AG09309 (cell line): ENCODE measurements around the gene MPPED2.

Experiments used
- DNase-seq: peaks from one replicate; pipeline ENCODE4 v3.0.0-alpha.2; 2010; ENCODE audit warnings: low read depth
- H3K4me3 ChIP-seq: 2 replicates; pipeline ENCODE4 v1.5.1; 2011; ENCODE audit warnings: mild to moderate bottlenecking, low read depth, low read length, moderate library complexity; ENCODE audit not compliant: control insufficient read depth
- TF ChIP-seq, protein P1 (sequence below): IDR thresholded peaks from 2 replicates; pipeline ENCODE4 v1.5.1; 2011; ENCODE audit warnings: mild to moderate bottlenecking, low read depth, low read length, inconsistent platforms; ENCODE audit not compliant: insufficient read depth, control insufficient read depth; ENCODE audit errors: missing control alignments

MPPED2 gene

DNA sequence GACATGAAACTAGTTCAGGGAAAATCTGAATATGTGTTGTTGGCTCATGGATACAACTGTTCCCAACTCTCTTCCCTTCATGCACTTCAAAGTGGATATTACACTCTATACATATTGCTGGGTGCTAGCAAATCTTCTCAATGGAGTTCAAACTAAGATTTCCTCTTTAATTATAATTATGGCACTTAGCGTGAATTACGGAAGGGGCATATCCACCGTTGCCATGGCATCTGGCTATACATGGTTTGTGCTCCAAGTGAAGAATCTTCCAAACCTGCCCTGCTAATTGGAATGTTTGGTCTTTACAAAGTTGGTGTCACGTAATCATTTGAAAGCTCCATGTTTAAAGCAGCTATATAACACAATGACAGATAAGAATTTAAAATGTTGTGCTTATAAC lies 5.6 kb downstream of the MPPED2 start:
- TF ChIP-seq, protein P1, sequence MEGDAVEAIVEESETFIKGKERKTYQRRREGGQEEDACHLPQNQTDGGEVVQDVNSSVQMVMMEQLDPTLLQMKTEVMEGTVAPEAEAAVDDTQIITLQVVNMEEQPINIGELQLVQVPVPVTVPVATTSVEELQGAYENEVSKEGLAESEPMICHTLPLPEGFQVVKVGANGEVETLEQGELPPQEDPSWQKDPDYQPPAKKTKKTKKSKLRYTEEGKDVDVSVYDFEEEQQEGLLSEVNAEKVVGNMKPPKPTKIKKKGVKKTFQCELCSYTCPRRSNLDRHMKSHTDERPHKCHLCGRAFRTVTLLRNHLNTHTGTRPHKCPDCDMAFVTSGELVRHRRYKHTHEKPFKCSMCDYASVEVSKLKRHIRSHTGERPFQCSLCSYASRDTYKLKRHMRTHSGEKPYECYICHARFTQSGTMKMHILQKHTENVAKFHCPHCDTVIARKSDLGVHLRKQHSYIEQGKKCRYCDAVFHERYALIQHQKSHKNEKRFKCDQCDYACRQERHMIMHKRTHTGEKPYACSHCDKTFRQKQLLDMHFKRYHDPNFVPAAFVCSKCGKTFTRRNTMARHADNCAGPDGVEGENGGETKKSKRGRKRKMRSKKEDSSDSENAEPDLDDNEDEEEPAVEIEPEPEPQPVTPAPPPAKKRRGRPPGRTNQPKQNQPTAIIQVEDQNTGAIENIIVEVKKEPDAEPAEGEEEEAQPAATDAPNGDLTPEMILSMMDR, result no peak
- DNase-seq, result no peak
- H3K4me3 ChIP-seq, result no peak overlapping the region

DNA sequence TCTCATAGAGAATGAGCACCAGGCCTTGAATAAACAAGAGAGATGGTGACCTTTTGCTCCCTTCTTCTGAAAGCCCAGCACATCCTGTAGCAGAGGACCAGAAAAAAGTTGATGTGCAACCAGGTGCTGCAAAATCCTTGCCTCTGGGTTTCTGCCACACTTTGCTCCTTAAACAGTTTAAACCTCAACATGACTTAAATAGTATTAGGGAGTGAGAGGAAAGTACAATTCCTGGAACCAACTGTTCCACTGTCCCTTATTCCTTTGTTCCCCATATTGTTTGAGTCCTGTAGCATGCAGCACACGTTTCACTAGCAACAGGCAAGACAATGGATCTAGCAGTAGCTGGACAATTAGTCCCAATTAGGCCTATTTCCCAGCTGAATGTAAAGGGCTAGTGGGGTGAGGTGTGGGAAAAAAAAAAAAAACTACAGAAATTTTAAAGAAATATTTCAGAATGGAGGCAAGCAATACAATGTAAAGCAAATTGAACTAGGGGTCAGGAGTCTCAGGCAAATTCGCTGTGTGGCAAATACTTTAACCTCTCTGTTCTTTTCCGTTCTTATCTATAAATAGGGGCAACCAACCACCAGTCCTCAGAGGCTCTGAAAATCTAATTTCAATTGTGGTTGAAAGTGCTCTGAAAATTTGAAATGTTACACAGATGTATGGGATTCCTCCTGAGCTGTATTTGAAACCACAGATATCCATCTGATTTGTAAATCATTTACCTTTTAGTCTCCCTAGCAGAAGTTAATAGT lies 6.6 kb downstream of the MPPED2 start:
- H3K4me3 ChIP-seq, result no peak overlapping the region
- no peak for DNase-seq

DNA sequence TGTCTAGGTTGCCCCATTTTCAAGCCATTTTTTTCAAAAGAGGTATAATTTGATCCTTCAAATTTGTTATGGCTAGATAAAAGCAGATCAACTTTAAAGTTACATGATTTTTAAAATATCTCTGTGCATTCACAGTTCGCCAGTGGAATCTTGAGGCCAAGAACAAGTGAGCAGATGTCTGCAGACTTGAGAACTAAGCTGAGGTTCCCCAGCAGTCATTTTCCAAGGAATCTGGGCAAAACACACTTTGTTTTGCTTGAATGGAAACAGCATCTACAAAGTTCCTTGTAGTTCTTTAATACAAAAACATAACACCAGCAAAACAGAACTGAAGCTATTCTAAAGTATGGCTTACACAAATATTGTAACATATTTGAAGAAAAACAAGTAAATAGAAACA lies 7.7 kb downstream of the MPPED2 start:
- no peak overlapping the region for H3K4me3 ChIP-seq
- DNase-seq, result no peak
- TF ChIP-seq, protein P1, result no peak

More for the DNA sequence above, 6.6 kb downstream of the MPPED2 start:
- TF ChIP-seq, protein P1, result no peak

DNA sequence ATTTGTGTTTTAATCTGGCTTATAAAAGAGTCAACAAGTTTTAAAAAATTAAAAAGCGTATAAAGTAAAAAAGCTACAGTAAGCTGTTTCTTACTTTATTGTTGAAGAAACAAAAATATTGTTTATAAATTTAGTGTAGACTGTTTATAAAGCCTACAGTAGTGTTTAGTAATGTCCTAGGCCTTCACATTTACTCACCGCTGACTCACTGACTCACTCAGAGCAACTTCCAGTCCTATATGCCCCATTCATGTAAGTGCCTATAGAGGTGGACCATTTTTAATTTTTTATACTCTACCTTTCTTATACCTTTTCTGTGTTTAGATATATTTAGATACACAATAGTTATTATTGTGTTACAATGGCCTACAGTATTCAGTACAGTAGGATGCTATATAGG lies 12.2 kb downstream of the MPPED2 start:
- no peak overlapping the region for H3K4me3 ChIP-seq
- TF ChIP-seq, protein P1, result no peak

DNA sequence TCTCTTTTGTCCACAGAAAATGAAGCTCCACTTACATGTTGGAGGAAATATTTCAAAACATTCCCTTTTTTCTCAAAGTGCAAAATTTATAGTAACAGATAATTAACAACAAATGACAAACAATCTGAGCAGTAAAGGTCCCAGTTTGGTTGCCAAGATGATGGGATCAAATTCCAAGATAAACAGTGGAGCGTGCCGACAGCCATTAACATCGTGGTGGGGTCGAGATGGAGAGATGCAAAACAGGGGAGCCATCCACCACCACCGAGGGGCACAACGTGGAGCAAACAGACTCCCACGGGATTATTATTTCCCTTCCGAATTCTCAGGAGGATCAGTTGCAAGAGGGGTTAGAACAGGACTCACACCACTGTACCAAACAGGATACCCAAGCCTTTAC lies 17.2 kb downstream of the MPPED2 start:
- TF ChIP-seq, protein P1, result no peak
- H3K4me3 ChIP-seq, result no peak overlapping the region
- DNase-seq, result no peak

More for the DNA sequence above, 12.2 kb downstream of the MPPED2 start:
- DNase-seq, result no peak

DNA sequence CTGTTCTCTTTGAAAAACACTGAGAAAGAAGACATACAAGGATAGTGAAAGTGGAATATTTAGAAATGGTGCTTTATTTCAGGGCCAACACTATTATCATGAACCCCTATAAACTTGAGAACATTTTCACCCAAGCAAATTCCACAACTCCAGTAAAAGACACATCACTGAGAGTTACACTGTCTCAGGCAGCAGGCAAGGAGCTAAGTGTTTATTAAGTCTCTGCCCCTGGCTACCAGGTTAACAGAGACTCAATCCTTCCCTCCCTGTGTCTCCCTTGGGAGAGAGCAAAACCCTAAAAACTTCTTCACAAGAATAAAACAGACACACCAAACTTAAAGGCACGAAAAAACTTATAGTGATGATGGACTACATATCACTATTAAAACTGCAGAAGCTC lies 18.5 kb downstream of the MPPED2 start:
- no peak for DNase-seq
- TF ChIP-seq, protein P1, result no peak
- H3K4me3 ChIP-seq, result no peak overlapping the region
